Left hindlimb (tissue), 1 donor: Measurements from ENCODE around the gene POFUT1.
"Not testable (repeated sequence)": the region's sequence is repeated elsewhere in the genome, so short reads cannot be mapped to it uniquely, and the experiment has no call there.

Source experiments
- DNase-seq: peaks from one replicate; pipeline ENCODE4 v3.0.0-alpha.2; 2018

Gene POFUT1

GRCh38 chr20:32189691-32190615, 17.7 kb upstream of the POFUT1 start:
- DNase-seq = peak; percentile 80

- DNase-seq = no peak
Measured at GRCh38 chr20:32190616-32191415, 16.9 kb upstream of the POFUT1 start.

- no peak for DNase-seq
Measured at GRCh38 chr20:32191422-32191821, 16.3 kb upstream of the POFUT1 start.

GRCh38 chr20:32191873-32192272, 15.8 kb upstream of the POFUT1 start:
- DNase-seq = no peak

GRCh38 chr20:32192698-32193097, 15.0 kb upstream of the POFUT1 start:
- no peak for DNase-seq

- not testable (repeated sequence) for DNase-seq
Measured at GRCh38 chr20:32193336-32193735, 14.3 kb upstream of the POFUT1 start.

- no peak for DNase-seq
Measured at GRCh38 chr20:32193996-32194395, 13.7 kb upstream of the POFUT1 start.

GRCh38 chr20:32195581-32195980, 12.1 kb upstream of the POFUT1 start:
- DNase-seq = no peak

- DNase-seq = not testable (repeated sequence)
Measured at GRCh38 chr20:32196613-32197012, 11.1 kb upstream of the POFUT1 start.

- DNase-seq = not testable (repeated sequence)
Measured at GRCh38 chr20:32197136-32197535, 10.5 kb upstream of the POFUT1 start.

- no peak for DNase-seq
Measured at GRCh38 chr20:32199006-32199405, 8.7 kb upstream of the POFUT1 start.

GRCh38 chr20:32201296-32201976, 6.2 kb upstream of the POFUT1 start:
- DNase-seq = no peak

- DNase-seq = no peak
Measured at GRCh38 chr20:32201977-32202363, 5.7 kb upstream of the POFUT1 start.

- DNase-seq = no peak
Measured at GRCh38 chr20:32203356-32204204, 4.1 kb upstream of the POFUT1 start.

GRCh38 chr20:32204205-32205109, 3.2 kb upstream of the POFUT1 start:
- DNase-seq = no peak

- DNase-seq = no peak
Measured at GRCh38 chr20:32205110-32205842, 2.4 kb upstream of the POFUT1 start.

GRCh38 chr20:32205843-32206759, 1.6 kb upstream of the POFUT1 start:
- DNase-seq = no peak

- DNase-seq = no peak
Measured at GRCh38 chr20:32206760-32207625, 687 bp upstream of the POFUT1 start.
